Activated T-cell treated with anti-CD3 and anti-CD28 coated beads for 4 hours (primary cell): ENCODE results near the gene IGF2.

Experiments used
- DNase-seq: peaks from one replicate; pipeline ENCODE4 v3.0.0-alpha.2; 2020

IGF2 gene

GRCh38 chr11:2102132-2102882 is 36.9 kb downstream of the IGF2 start:
- no peak for DNase-seq

GRCh38 chr11:2101171-2101675 is 38.0 kb downstream of the IGF2 start:
- DNase-seq = no peak

- DNase-seq = no peak
Observed at GRCh38 chr11:2100361-2101170, 38.6 kb downstream of the IGF2 start.

GRCh38 chr11:2099516-2100349 is 39.5 kb downstream of the IGF2 start:
- no peak for DNase-seq

GRCh38 chr11:2098691-2099515 is 40.3 kb downstream of the IGF2 start:
- DNase-seq = no peak

- no peak for DNase-seq
Observed at GRCh38 chr11:2097998-2098690, 41.0 kb downstream of the IGF2 start.

- DNase-seq = no peak
Observed at GRCh38 chr11:2097356-2097997, 41.7 kb downstream of the IGF2 start.

- no peak for DNase-seq
Observed at GRCh38 chr11:2096919-2097301, 42.3 kb downstream of the IGF2 start.

- DNase-seq = no peak
Observed at GRCh38 chr11:2096011-2096918, 42.9 kb downstream of the IGF2 start.

- DNase-seq = no peak
Observed at GRCh38 chr11:2095542-2095941, 43.6 kb downstream of the IGF2 start.

GRCh38 chr11:2095198-2095520 is 44.0 kb downstream of the IGF2 start:
- DNase-seq = no peak

GRCh38 chr11:2094354-2095197 is 44.6 kb downstream of the IGF2 start:
- no peak for DNase-seq

- no peak for DNase-seq
Observed at GRCh38 chr11:2093575-2094353, 45.4 kb downstream of the IGF2 start.

- DNase-seq = peak; percentile 28
Observed at GRCh38 chr11:2092956-2093412, 46.2 kb downstream of the IGF2 start.

- DNase-seq = no peak
Observed at GRCh38 chr11:2092464-2092910, 46.7 kb downstream of the IGF2 start.

GRCh38 chr11:2091786-2092463 is 47.3 kb downstream of the IGF2 start:
- no peak for DNase-seq

- no peak for DNase-seq
Observed at GRCh38 chr11:2091112-2091746, 48.0 kb downstream of the IGF2 start.
